Measurements from ENCODE around the gene ALKBH6. TPM values are rescaled to one million over a fixed set of nuclear protein-coding genes. Genes with fewer than 3 reads are reported as not detected.
"Not testable (repeated sequence)": the region's sequence is repeated elsewhere in the genome, so short reads cannot be mapped to it uniquely, and the experiment has no call there.

The ALKBH6 gene
- polyA plus RNA-seq, 4 donors = 13.8 to 18.5 (median 15.2) TPM

- no peak for DNase-seq (ENCODE audit: low read depth in 4 of 4, low spot score in 3 of 4)
Observed at GRCh38 chr19:35993923-35994598, 20.0 kb downstream of the ALKBH6 start.

- no peak for DNase-seq (ENCODE audit: low read depth in 4 of 4, low spot score in 3 of 4)
Observed at GRCh38 chr19:35992907-35993765, 20.9 kb downstream of the ALKBH6 start.

DNA sequence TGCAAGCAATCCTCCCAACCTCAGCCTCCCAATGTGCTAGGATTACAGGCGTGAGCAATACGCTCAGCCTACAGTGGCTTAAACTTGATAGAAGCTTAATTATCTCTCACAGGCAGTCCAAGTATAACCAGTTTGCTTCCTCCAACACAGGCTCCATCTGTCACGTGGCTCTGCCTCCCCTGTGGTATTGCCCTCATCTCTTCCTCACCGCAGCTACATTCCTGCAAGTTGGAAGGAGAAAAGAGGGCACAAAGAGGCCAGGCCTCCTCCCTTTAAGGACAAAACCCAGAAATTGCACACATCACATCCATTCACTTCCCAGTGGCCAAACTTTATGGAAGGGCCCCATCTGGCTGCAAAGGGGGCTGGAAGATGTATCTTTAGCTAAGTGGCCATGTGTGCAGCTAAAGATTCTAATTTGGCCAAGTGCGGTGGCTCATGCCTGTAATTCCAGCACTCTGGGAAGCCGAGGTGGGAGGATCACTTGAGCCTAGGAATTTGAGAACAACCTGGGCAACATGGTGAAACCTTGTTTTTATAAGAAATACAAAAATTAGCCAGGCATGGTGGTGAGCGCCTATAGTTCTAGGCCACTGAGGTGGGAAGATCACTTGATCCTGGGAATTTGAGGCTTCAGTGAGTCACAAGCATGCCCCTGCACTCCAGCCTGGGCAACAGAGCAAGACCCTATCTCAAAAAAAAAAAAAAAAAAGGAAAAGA, 22.1 kb downstream of the ALKBH6 start:
- DNase-seq (ENCODE audit: low read depth in 4 of 4, low spot score in 3 of 4) = no peak

DNA sequence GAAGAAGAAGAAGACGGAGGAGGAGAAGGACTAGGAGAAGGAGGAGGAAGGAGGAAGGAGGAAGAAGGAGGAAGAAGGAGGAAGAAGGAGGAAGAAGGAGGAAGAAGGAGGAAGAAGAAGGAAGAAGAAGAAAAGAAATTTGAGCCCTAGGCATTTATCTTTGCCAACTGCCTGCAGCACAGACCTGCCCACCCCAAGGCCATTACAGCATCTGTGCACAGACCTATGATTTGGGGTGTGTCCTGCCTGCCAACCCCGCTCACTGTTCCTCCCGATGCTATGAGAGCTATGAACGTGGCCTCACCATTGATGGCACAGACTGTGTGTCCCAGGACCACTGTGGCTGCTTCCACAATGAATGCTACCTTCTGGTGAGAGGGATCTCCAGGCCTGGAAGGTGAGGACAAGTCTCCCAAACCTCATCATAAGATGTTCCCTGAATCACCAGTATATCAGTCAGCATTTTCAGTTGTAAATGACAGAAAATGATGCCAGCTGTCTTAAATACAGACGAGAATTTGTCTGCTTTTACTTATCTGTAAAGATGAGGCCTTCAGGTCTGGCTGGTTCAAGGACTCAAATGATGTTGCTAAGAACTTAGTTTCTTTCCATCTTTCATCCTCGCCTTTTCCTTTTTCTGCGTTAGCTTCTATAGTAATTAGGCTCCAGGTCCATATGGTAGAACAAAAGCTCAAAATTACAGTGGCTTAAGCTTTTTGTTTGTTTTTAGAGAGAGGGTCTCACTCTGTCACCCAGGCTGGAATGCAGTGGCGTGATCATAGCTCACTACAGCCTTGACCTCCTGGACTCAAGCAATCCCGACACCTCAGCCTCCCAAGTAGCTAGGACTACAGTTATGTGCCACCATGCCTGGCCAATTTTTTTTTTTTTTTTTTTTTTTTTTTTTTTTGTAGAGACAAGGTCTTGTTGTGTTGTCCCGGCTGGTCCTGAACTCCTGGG, 23.0 kb downstream of the ALKBH6 start:
- DNase-seq (ENCODE audit: low read depth in 4 of 4, low spot score in 3 of 4) = no peak

DNA sequence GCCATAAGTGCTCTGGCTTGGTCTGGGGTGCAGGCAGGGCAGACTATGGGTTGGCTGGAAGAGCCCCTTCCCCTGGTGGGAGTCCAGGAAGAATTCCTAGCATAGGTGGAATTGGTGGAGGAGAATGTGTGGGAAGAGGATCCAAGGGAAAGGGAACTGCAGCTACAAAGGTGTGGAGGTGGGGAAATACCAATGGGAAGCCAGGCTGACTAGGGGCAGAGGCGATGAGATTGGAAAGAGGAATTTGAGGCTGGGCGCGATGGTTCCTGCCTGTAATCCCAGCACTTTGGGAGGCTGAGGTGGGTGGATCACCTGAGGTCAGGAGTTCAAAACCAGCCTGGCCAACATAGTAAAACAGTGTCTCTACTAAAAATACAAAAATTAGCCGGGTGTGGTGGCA, 23.9 kb downstream of the ALKBH6 start:
- DNase-seq (ENCODE audit: low read depth in 4 of 4, low spot score in 3 of 4) = no peak

- DNase-seq (ENCODE audit: low read depth in 4 of 4, low spot score in 3 of 4) = no peak
Observed at GRCh38 chr19:35988824-35989223, 25.2 kb downstream of the ALKBH6 start.

DNA sequence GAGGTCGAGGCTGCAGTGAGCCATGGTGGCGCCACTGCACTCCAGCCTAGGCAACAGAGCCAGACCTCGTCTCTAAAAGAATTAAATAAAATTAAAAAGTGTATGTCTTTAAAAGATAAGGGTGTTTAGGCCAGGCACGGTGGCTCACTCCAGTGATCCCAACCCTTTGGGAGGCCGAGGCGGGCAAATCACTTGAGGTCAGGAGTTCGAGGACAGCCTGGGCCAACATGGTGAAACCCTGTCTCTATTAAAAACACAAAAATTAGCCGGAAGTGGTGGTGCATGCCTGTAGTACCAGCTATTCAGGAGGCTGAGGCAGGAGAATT, 26.5 kb downstream of the ALKBH6 start:
- no peak for DNase-seq (ENCODE audit: low read depth in 4 of 4, low spot score in 3 of 4)

DNA sequence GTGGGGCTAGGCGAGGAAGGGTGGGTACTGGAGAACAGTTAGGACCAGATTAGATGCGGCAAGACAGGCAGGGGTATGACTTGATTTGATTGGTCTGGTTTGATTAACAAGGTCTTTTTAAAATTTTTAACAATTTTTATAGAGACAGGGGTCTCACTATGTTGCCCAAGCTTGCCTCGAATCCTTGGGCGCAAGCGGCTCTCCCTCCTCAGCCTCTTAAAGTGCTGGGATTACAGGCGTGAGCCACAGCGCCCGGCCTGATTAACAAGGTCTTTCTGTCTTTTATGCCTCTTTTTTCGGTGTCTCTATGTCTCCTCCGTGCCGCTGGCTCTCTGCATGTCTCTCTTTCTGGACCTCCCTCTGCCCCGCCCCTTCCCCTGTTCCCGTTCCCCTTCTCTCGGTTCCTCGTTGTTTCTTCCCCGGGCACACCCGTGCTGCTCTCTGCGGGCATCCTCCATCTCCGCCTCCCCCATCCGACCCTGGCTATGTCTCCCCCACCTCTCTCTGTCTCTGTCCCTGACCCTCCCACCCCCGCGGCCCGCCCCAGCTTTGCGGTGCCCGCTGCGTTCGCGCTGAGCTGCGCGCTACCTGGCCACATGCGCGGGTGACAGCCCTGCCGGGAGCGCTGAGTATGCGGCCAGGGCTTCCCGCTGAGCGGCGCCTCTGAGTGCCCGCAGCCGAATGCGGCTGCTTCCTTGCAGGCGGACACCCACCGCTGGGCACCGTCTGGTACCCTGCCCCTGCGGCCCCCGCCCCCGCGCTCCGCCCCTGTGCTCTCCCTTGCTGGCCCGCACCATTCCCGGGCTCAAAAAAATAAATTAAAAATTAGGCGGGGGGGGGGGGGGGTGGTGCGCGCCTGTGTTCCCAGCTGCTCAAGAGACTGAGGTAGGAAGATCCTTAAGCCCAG, 27.1 kb downstream of the ALKBH6 start:
- DNase-seq (ENCODE audit: low read depth in 4 of 4, low spot score in 3 of 4) = no peak

GRCh38 chr19:35986111-35986510, 27.9 kb downstream of the ALKBH6 start:
- no peak for DNase-seq (ENCODE audit: low read depth in 4 of 4, low spot score in 3 of 4)

DNA sequence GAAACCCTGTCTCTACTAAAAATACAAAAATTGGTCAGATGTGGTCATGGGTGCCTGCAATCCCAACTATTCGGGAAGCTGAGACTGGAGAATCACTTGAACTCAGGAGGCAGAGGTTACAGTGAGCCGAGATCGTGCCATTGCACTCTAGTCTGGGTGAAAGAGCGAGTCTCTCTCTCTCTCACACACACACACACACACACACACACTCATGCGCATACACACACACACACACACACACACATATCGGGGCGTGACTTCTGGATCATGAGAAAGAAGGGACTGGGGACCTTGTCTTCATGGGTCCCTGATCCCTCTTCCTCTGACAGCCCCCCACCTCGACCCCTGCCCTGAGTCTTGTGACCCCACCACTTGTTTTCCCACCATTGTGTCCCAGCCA, 30.8 kb downstream of the ALKBH6 start:
- no peak for DNase-seq (ENCODE audit: low read depth in 4 of 4, low spot score in 3 of 4)

DNA sequence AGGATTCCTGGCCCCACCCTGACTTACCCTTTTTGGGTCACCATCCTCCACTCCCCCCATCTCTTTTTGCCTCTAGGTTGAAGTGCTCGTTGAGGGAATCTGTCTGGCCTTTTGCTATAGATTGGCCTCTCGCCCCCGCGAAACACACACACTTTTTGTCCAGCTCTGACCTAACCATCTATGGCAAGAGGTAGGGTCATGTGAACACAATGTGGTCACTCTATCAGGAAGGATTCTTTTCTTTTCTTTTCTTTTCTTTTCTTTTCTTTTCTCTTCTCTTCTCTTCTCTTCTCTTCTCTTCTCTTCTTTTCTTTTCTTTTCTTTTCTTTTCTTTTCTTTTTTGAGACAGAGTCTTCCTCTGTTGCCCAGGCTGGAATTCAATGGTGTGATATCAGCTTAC, 33.0 kb downstream of the ALKBH6 start:
- DNase-seq (ENCODE audit: low read depth in 4 of 4, low spot score in 3 of 4) = not testable (repeated sequence)

- DNase-seq (ENCODE audit: low read depth in 4 of 4, low spot score in 3 of 4) = no peak
Observed at GRCh38 chr19:35978832-35979365, 35.1 kb downstream of the ALKBH6 start.

- DNase-seq (ENCODE audit: low read depth in 4 of 4, low spot score in 3 of 4) = no peak
Observed at GRCh38 chr19:35978271-35978670, 35.7 kb downstream of the ALKBH6 start.

DNA sequence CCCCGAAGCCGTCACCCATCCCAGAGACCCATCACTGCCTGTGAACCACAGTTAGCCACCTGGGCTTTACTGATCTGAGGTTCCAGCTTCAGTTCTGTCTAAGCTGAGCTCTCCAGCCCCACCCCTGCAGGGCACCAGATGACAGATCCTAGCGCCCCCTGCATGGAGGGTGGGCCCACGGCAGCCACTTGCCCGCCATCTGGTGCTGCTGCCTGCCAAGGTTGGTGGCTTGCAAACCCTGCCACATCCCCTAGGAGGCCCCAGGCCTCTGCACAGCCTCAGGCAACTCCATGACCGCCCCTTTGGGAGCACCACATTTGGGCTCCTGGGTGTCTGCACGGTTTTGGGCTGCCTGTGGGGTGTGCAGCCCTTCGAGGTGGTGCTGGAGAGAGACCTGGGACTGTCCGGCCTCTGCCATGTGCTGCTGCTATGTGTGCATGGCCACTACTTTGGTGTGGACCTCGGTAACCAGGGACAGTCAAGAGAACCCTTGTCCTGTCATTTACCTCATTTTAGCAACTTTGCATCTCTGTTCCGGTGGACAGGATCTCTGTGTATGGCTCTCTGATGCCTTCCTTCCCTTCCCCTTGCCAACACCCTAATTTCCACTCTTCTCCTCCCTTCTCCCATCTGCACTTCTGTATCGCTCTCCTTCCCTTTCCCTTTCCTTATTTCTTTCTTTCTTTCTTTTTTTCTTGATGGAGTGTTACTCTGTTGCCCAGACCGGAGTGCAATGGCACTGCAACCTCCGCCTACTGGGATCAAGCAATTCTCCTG, 36.4 kb downstream of the ALKBH6 start:
- DNase-seq (ENCODE audit: low read depth in 4 of 4, low spot score in 3 of 4) = no peak

DNA sequence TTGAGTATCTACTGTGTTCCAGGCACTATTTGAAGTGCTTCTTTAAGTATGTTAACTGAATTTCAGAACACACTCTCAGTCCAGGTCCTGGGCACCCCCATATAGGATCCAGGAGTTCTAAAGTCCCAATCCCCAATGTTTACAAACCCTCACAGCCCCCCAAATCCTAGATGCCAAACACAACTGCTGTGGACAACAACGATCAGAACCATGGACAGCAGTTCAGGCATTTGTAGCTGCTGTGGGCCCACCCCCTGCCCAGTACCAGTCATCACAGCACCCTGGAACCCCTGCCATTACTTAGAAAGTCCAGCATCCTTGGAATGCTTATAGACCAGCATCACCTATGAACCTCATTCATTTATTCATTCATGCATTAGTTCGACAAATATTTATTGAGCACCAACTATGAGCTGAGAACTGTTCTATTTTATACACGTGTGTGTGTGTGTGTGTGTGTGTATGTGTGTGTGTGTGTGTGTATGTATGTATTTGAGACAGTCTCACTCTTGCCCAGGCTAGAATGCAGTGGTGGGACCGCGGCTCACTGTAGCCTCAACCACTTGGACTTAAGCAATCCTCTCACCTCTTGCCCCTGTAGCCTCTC, 38.3 kb downstream of the ALKBH6 start:
- no peak for DNase-seq (ENCODE audit: low read depth in 4 of 4, low spot score in 3 of 4)

DNA sequence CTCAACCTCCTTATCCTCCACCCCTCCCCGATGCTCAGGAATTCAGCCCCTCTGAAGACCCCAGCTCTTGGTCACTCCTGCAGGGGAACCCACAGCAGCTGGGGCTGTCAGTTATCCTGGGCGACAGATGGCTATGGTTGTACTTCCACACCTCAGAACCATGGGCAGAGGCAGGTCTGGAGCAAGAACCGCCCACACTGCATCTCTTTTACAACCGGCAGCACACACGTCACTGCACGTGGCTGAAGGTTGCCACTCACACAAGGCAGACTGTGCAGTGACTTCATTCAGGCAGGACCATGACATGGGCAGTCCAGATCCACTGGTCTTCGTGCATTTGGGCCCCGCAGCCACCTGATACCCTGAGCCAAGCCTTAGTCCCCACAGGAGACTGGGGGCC, 40.5 kb downstream of the ALKBH6 start:
- no peak for DNase-seq (ENCODE audit: low read depth in 4 of 4, low spot score in 3 of 4)

DNA sequence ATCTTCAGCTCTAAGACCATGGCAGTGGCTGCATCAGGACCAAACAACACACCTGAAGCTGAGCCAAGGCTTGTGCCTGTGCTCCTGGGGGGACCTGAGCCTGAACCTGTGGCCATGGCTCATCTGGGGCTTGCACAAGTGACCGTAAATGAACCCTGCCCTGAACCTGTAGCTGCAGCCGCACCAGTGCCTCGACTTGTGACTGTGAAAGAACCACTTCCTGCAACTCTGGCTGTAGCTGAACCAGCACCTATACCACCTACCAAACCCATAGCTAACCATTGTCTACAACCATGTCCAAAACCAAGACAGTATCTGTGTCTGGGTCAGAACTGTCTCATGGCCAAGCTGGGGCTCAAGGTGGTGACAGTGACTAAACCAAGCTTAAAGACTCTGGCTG, 47.2 kb downstream of the ALKBH6 start:
- DNase-seq (ENCODE audit: low read depth in 4 of 4, low spot score in 3 of 4) = no peak

DNA sequence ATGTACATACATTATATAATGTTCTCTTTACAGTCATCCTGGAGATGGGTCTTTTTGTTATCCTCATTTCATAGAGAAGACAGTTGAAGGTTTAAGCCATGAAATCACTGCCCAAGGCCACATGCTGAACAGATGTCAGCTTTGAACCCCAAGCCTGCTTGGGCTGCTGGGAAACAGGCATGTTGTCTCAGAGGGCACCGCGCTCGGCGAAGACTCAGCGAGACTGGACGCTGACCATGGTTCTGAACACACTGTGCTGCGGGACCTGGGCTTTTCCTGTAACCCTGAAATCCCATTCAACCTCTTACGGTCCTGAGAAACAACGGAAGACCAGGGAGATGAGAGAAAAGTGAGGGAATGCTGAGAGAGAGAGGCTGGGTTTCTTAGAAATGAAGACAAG, 50.5 kb downstream of the ALKBH6 start:
- DNase-seq (ENCODE audit: low read depth in 4 of 4, low spot score in 3 of 4) = peak; percentile 45 to 63 (median 56)

All from right renal pelvis (tissue), 4 donors.